G401.6 (cell line): ENCODE measurements around the gene TRAF3IP1.

Experiments used
- FAIRE-seq: peaks from 2 replicates; lab custom pipeline; 2012; peaks lifted over from hg19 to GRCh38; lab: Jason Lieb, UNC

TRAF3IP1 gene

DNA sequence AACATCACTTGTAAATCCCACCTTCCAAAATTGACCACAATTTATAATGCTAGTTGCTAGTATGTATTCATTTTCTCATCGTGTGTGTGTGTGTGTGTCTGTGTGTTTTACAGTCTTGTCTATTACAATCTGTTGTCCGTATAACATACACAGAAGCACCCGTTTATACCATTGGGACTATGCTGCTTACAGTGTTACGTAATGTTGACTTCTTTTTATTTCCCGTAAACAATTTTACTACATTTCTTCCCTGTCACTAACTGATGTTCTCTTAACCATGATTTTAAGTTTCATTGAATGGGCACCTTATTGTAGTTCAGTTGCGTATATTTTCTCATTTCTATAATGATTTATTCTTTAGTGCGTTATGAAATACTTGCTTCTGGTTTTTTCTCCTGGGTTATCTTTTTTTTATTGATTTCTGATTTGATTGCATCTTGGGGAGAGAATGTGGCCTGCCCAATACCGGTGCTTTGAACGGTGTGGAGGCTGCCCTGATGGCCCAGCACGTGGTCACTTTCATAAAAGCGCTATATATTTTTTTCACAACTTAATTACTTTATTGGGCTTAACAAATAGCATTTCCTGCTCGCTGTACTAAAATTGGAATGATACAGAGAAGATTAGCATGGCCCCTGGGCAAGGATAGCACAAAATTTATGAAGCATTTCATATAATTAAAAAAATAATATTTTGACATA is 91.9 kb downstream of the TRAF3IP1 start:
- FAIRE-seq = no peak

GRCh38 chr2:238413368-238413767 is 93.0 kb downstream of the TRAF3IP1 start:
- FAIRE-seq = no peak

GRCh38 chr2:238415036-238415764 is 94.9 kb downstream of the TRAF3IP1 start:
- no peak for FAIRE-seq

DNA sequence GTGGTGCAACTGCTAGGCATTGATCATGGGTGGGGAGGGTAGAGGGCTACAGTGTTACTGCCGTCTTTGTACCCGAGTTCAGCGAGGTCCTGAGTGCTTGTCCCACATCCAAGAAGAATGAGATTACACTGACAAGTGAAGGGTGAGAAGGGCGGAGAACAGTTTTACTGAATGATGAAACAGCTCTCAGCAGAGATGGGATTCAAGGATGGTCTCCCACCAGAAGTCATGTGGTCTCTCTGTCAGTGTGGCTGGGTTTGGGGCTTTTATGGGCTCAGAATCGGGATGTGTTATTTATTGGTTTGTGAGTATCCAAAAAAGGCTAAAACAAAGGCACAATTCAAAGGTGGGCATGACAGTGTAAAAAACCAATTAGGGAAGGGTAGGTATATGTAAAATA is 95.6 kb downstream of the TRAF3IP1 start:
- no peak for FAIRE-seq

DNA sequence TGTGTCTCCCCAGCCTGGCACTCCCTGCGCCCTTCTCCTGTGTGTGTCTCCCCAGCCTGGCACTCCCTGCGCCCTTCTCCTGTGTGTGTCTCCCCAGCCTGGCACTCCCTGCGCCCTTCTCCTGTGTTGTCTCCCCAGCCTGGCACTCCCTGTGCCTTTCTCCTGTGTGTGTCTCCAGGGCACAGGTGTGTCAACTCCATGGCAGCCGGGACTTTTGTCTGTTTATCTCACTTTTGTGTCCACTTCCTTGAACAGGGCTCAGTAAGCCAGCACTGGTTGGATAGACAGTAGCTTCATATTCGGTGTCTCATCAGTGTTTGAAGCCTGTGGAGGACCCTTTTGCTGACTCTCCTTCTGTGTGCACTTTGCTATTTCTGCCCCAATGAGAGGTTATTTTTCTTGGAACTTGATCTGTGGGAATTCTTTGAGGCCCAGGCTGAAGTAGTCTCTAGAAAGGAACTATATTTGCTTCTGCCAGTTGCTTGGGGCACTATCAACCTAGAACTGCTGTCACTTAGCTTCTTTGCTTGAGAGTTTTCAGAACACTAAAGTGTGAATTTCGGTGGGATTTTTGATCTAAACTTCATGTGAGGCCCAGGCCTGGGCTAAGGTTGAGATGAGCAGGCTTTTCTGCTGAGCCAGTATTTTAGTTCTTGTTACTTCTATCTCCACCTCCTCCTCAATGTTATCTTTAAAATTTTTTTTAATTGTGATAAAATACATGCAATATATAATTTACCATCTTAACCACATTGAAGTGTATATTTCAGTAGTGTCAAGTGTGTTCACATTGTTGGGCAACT is 98.1 kb downstream of the TRAF3IP1 start:
- FAIRE-seq = no peak

DNA sequence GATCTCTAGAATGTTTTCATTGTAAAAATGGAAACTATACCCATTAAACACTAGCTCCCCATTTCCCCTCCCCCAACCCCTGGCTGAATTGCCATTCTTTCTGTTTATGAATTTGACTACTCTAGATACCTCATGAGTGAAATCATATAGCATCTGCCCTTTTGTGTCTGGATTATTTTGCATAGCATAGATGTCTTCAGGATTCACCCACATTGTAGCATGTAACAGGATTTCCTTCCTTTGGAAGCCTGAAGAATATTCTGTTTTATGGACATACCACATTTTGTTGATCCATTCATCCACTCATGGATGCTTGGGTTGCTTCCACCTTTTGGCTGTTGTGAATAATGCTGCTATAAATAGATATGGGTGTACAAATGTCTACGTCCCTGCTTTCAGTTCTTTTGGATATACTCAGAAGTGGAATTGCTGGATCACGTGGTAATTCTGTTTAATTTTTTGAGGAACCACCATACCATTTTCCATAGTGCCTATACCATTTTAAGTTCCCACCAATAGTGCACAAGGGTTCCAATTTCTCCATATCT is 98.8 kb downstream of the TRAF3IP1 start:
- no peak for FAIRE-seq

DNA sequence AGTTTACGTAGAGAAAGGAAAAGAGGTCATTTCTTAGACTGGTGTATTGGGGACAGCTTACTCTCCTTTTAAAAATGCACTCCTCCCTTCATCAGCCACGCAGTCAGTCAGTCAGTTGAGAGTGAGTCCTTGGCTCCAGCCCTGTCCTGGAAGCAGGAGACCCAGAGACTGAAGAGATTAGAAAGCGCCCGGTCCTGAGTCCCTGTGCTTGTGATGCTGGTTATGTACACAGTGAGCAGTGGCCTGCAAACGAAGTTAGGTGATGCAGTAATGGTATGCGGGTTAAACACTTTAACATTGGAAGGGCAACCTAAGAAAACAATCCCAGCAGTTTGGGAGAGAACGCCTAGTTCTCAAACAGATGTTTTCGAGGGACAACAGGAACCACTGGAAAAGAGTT is 100.1 kb downstream of the TRAF3IP1 start:
- no peak for FAIRE-seq

GRCh38 chr2:238420878-238421694 is 100.8 kb downstream of the TRAF3IP1 start:
- FAIRE-seq = no peak

- FAIRE-seq = no peak
Observed at GRCh38 chr2:238421695-238422035, 101.3 kb downstream of the TRAF3IP1 start.

DNA sequence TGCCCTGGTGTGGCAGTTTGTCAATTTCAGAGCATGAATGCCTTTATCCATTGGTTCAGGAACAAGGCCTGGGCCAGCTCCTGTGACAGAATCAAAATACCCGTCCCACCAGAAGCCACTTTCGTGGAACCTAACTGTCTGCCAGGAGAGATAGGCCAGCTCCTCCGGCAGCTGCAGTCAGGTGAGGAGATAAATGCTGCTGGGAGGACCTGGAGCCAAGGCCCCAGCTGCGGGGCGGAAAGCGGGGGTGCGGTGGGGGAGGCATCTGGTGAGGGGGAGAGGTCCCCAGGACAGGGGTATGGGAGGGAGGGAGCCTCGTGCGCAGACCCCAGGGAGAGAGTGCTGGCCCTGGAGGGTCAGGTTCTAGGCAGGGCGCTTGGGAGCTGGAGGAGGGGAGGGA is 102.0 kb downstream of the TRAF3IP1 start:
- FAIRE-seq = no peak

DNA sequence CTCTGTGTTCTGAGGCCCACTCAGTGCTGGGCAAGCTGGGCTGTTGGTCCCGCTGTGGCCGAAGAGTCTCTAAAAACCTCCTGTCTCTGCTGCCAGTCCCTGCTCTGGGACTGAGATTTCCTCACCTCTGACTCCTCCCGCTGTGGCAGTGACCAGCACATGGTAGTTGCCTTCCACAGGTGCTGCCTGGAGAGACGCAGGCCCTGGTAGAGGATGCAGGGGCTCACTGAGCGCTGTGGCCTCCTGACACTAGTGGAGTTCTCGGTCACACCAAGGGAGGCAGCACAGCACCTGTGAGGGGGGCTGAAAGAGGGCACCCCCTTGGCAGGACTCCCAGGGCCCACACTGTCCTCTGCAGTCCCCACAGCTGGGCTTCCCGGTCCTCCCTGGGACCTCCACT is 102.6 kb downstream of the TRAF3IP1 start:
- FAIRE-seq = no peak

- FAIRE-seq = no peak
Observed at GRCh38 chr2:238423561-238424312, 103.4 kb downstream of the TRAF3IP1 start.

DNA sequence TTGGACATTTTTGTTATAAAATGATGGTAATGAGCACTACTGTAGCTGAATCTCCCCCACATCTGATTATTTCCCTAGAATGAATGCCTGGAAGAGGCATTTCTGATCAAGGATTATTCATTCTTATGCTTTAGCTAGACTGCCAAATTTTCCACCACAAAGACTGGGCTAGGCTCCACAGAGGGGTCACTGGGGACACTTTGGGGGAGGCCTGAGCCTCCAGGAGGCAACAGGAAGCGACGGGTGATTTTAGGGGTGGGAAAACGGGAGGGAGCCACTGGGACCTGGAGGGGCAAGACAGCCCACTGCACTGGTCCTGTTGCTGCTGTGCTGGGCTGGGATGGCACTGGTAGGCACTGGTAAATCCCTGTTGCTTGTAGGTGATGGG is 104.0 kb downstream of the TRAF3IP1 start:
- FAIRE-seq = no peak

GRCh38 chr2:238425505-238425978 is 105.2 kb downstream of the TRAF3IP1 start:
- FAIRE-seq = no peak

- FAIRE-seq = no peak
Observed at GRCh38 chr2:238425979-238426567, 105.8 kb downstream of the TRAF3IP1 start.

DNA sequence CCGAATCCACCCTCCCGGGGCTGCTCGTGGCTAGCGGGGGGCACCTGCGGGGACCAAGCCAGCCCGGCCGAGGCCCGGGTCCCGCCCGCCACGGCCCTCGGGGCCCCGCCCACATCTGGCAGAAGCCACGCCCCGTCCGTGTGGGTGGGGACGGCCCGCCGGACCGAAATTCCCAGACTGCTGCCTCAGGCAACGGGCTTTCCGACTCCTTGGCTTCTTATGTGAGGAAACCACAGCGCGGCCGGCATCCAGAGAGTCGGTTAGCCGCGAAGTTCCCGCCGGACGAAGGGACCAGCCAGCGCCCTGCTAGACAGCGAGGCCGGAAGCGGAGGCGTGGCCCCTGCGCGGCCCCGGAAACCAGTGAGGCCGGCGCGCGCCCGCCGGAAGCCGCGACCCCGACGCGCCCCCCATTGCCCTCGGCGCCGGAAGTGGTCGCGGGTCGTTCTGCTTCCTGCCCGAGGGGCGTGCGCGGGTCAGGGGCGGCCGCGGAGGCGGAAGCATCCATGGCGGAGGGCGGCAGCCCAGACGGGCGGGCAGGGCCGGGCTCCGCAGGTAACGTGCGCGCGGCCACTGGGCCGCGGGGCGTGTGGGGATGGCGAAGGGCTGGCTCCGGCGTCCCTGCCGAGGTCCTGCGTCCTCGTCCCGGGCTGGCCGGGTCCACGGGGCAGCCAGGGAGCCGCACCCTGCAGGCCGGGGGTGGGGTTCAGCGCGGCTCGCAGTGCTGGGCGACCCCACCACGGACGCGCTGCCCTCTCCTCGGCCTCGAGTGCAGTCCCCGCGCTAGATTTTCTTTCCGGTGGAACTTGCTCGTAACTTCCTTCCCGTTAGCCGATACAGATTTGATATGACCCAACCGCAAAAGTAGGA is 106.5 kb downstream of the TRAF3IP1 start, which contains the start of gene ASB1:
ASB1 (plus strand) TSS at position 360 of the 867 bp plus-strand sequence; CDS start at position 504, 144 bp downstream.
- FAIRE-seq = no peak

DNA sequence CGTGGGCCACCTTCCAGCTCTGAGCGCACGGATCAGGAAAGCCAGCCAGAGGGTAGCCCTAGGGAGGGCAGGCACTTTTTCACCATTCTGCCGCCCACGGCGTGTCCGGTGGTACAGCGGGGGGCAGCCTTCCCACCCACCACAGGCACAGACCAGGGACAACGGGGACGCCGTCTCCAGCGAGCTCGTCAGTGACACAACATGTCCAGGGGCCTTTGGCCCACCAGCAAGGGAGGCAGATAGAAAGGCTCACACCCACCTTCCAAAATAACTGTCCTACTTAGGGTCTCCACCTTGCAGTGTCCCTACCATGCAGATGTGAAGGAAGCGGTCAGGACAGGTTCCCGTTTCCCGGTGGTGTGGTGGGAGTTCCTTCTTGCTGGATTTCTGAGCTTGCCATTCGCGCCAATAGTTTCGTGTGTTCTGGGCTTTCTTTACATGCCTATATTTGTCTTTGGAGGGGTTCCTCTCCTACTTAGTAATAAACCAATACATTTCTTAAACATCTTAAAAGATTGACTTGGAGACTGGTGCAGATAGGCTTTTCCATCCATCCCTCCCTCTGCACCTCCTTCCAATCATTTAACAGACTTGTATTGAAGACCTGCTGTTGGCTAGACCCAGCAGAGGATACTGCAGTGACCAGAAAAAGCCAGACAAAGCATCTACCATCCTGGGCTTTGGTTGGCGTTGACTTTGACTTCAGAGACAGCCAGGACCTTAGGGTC is 107.3 kb downstream of the TRAF3IP1 start:
- FAIRE-seq = no peak

DNA sequence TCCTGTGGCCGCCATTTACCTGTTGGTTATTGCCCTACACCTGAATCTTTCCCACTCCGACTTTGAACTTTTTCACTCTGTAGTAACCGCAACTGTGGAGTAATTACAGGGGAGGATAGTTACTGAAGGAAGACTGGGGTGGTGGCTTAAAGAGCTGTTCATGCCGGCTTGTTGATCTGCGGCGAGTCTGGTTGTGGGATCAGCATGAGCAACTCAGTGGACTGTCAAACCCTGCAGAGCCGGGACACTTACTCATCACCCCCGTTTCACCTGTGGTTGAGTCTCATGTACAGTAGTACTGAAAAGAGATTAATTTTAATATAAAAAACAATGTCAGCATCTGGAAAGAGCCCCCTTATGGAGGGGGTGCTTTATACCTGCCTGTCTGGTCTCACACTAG is 108.5 kb downstream of the TRAF3IP1 start:
- no peak for FAIRE-seq

DNA sequence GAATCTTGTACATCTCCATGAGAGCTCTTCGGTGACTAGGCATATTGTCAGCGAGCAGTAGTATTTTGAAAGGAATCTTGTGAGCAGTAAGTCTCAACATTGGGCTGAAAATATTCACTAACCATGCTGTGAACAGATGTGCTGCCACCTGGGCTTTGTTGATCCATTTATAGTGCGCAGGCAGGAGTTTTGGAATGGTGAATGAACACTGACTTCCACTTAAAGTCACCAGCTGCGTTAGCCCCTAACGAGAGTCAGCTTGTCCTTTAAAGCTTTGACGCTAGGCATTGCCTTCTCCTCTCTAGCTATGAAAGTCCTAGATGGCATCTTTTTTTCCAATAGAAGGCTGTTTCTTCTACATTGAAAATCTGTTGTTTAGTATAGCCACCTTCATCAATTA is 110.5 kb downstream of the TRAF3IP1 start:
- no peak for FAIRE-seq
